Parathyroid adenoma (tissue), 2 donors: ENCODE results near the gene GALNT11.

Source experiments
- H2AFZ ChIP-seq: fragments of 300-600 bp; sonication (generic); one replicate; pipeline ENCODE4 v1.7.0; 2017; ENCODE audit warnings: antibody characterized with exemption, mild to moderate bottlenecking
- H3K27ac ChIP-seq: fragments of 300-600 bp; sonication (generic); one replicate; pipeline ENCODE4 v1.7.0; 2017
- H3K27me3 ChIP-seq: fragments of 300-600 bp; sonication (generic); one replicate; pipeline ENCODE4 v1.7.0; 2017; ENCODE audit warnings: low read length; ENCODE audit not compliant: control insufficient read depth, insufficient read depth
- H3K36me3 ChIP-seq: fragments of 300-600 bp; sonication (generic); one replicate; pipeline ENCODE4 v1.7.0; 2017; ENCODE audit warnings: low read length; ENCODE audit not compliant: control insufficient read depth, insufficient read depth
- H3K4me1 ChIP-seq: fragments of 300-600 bp; sonication (generic); one replicate; pipeline ENCODE4 v1.7.0; 2017; ENCODE audit warnings: control low read depth
- H3K4me2 ChIP-seq: fragments of 300-600 bp; sonication (generic); one replicate; pipeline ENCODE4 v1.7.0; 2017; ENCODE audit warnings: low read length
- H3K4me3 ChIP-seq: fragments of 300-600 bp; sonication (generic); one replicate; pipeline ENCODE4 v1.7.0; 2017; ENCODE audit warnings: low read depth, low read length
- H3K79me2 ChIP-seq: fragments of 300-600 bp; sonication (generic); one replicate; pipeline ENCODE4 v1.7.0; 2017; ENCODE audit warnings: control low read depth
- H3K9ac ChIP-seq: fragments of 300-600 bp; sonication (generic); one replicate; pipeline ENCODE4 v1.7.0; 2017; ENCODE audit warnings: mild to moderate bottlenecking
- H3K9me3 ChIP-seq: fragments of 300-600 bp; sonication (generic); one replicate; pipeline ENCODE4 v1.7.0; 2017; ENCODE audit warnings: low read length; ENCODE audit not compliant: control insufficient read depth
- CTCF ChIP-seq: fragments of 300-600 bp; sonication (generic); IDR thresholded peaks from one replicate; pipeline ENCODE4 v1.7.0; 2017; ENCODE audit warnings: antibody characterized with exemption, mild to moderate bottlenecking
- donor health status: primary hyperparathyroidism.

Gene GALNT11

GRCh38 chr7:151987748-151988529, 37.5 kb upstream of the GALNT11 start:
- no peak overlapping the region for H3K9ac ChIP-seq
- TF ChIP-seq CTCF: no peak
- H3K79me2 ChIP-seq: no peaks in the 10 kb centered on the region
- H3K4me1 ChIP-seq: no peaks in the 10 kb centered on the region
- no peak overlapping the region for H3K4me2 ChIP-seq
- no peak overlapping the region for H3K27ac ChIP-seq
- no peaks in the 10 kb centered on the region for H3K27me3 ChIP-seq
- H3K4me3 ChIP-seq: no peak overlapping the region
- no peaks in the 10 kb centered on the region for H3K36me3 ChIP-seq
- H3K9me3 ChIP-seq: no peaks in the 10 kb centered on the region
- no peak overlapping the region for H2AFZ ChIP-seq

- H3K4me1 ChIP-seq: no peaks in the 10 kb centered on the region
- no peak overlapping the region for H3K9ac ChIP-seq
- no peaks in the 10 kb centered on the region for H3K36me3 ChIP-seq
- no peak overlapping the region for H3K4me3 ChIP-seq
- peak overlapping the region; percentile 35 for H2AFZ ChIP-seq
- peak; percentile 21 for TF ChIP-seq CTCF
- H3K27me3 ChIP-seq: no peaks in the 10 kb centered on the region
- no peaks in the 10 kb centered on the region for H3K9me3 ChIP-seq
- H3K79me2 ChIP-seq: no peaks in the 10 kb centered on the region
- no peak overlapping the region for H3K27ac ChIP-seq
- no peak overlapping the region for H3K4me2 ChIP-seq
Measured at GRCh38 chr7:151992375-151992774, 33.1 kb upstream of the GALNT11 start.

GRCh38 chr7:151993977-151994676, 31.3 kb upstream of the GALNT11 start:
- no peak overlapping the region for H3K4me2 ChIP-seq
- TF ChIP-seq CTCF: no peak
- H3K36me3 ChIP-seq: no peaks in the 10 kb centered on the region
- no peak overlapping the region for H3K27ac ChIP-seq
- H3K79me2 ChIP-seq: no peaks in the 10 kb centered on the region
- H3K4me3 ChIP-seq: no peak overlapping the region
- H3K4me1 ChIP-seq: no peaks in the 10 kb centered on the region
- H2AFZ ChIP-seq: no peak overlapping the region
- no peaks in the 10 kb centered on the region for H3K27me3 ChIP-seq
- no peak overlapping the region for H3K9ac ChIP-seq
- no peaks in the 10 kb centered on the region for H3K9me3 ChIP-seq

GRCh38 chr7:151999424-152000090, 25.9 kb upstream of the GALNT11 start:
- TF ChIP-seq CTCF: no peak
- H3K79me2 ChIP-seq: no peaks in the 10 kb centered on the region
- no peak overlapping the region for H2AFZ ChIP-seq
- no peak overlapping the region for H3K4me3 ChIP-seq
- no peaks in the 10 kb centered on the region for H3K9me3 ChIP-seq
- H3K36me3 ChIP-seq: no peaks in the 10 kb centered on the region
- no peak overlapping the region for H3K9ac ChIP-seq
- no peak overlapping the region for H3K27ac ChIP-seq
- H3K4me2 ChIP-seq: no peak overlapping the region
- H3K4me1 ChIP-seq: no peaks in the 10 kb centered on the region
- H3K27me3 ChIP-seq: no peaks in the 10 kb centered on the region
